HG03558 (cell line): ENCODE data around the gene FILIP1L.

Experiments
- ATAC-seq: cut with Tn5 transposase; IDR thresholded peaks from one replicate; pipeline ENCODE4 v1.9.1; 2021; ENCODE audit warnings: moderate number of reproducible peaks; ENCODE audit not compliant: unreplicated experiment; ENCODE audit errors: extremely low read depth

Gene FILIP1L

GRCh38 chr3:100022506-100022905 lies 91.8 kb downstream of the FILIP1L start:
- no peak for ATAC-seq

GRCh38 chr3:100020876-100021644 lies 93.2 kb downstream of the FILIP1L start:
- no peak for ATAC-seq

GRCh38 chr3:100019719-100020118 lies 94.6 kb downstream of the FILIP1L start:
- no peak for ATAC-seq

DNA sequence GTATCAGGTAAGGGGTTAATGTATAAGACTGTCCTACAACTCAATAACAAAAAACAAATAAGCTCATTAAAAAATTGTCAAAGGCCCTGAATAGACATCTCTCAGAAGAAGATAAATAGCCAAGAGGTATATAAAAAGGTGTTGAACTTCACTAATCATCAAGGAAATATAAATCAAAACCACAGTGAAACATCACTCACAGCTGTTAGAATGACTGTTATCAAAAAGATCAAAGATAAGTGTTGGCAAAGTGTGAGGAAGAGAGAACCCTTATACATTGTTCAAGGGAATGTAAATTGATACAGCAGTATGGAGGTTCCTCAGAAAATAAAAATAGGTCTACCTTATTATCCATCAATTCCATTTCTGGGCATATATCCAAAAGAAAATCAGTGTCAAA lies 95.5 kb downstream of the FILIP1L start:
- ATAC-seq: no peak

- no peak for ATAC-seq
Measured at GRCh38 chr3:100010087-100010417, 104.2 kb downstream of the FILIP1L start.

DNA sequence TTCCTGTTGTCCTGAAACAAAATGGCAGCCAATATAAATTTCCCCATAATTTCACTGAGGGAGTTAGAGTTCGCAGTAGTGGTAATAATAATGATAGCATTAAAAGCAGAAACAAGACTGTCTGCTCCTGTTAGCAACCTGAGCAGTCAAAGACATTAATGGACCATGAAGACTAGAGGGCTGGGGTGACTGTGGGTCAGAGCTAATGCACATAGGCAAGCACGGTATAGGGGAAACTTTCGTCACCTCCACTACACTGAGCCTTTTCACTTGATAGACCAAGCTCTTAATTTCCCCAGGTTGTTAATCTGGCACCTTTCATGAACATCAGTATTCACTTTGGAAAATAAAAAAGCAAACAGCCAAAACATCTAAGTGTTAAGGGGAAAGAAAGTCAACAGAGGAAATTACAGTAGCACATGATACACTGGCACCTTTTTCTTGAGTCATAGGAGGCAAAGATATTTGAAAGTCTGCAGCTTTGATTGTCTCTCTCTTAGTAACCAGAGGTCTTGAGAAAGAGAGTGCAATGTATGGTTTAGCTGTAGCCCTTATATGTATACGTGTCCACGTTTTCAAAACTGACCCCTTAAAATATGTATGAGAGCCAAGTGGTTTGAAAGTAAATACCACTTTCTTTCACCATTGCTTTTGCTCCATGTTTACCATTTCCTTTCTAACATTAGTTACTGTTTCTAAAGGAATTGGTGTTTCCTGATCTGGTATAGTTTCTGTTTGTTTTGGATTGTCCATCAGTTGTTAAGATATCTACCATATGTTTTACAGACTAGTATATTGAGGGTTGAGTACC lies 104.8 kb downstream of the FILIP1L start:
- ATAC-seq: no peak

GRCh38 chr3:100008081-100008698 lies 106.1 kb downstream of the FILIP1L start:
- ATAC-seq: no peak

DNA sequence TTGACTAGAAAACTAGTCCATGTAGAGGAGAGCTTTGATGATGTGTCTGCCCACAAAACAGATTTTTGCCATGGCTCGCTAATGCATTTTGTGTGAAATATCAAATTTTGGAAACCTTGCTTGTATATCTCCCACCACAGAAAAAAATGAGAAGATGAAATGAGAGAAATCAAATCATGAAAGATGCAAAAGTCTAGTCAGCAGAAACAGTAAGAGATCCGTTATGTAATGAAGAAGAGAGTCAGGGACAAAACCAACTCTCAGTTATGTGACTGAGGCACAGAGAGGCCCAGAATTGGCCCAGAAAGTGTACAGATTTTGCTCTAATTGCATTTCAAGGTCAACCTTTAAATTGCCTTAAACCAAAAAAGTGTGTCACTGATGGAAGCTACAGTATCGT lies 107.0 kb downstream of the FILIP1L start:
- no peak for ATAC-seq

- ATAC-seq: no peak
Measured at GRCh38 chr3:100006570-100007271, 107.6 kb downstream of the FILIP1L start.

DNA sequence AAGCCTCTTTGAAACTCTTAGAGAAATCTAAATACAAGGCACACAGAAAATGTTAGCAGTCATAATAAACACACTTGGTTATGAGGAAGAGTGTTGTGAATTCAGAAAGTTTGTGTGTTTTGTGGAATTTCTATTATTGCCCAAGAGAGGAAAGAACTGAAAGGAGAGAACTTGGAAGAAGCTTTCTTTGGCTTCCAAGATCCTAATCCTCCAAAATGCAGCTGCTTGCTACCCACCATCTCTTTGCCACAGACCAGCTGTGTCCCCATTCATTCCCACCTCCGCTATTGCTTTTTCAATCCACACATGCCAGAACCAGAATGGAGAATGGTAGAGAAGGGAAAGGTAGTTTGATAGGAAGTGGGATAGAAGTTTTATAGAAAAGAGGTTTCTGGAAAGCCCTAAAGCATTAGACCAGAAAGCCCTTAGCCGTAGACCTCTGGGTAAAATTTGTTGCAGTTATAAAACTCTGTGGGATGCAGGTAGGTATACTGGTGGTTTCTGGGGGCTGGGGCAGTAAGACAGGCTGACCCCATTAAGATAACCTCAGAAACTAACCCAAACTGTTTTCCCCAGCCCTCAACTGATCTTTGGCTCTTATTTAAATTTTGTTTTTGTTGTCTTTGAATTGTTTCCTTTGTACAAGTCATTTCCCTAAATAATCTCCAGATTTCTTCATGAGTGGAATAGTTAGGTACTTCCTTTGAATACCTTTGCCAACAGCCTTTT lies 108.5 kb downstream of the FILIP1L start:
- no peak for ATAC-seq

GRCh38 chr3:100004931-100005330 lies 109.4 kb downstream of the FILIP1L start:
- no peak for ATAC-seq

GRCh38 chr3:100003609-100004503 lies 110.4 kb downstream of the FILIP1L start:
- ATAC-seq: no peak

DNA sequence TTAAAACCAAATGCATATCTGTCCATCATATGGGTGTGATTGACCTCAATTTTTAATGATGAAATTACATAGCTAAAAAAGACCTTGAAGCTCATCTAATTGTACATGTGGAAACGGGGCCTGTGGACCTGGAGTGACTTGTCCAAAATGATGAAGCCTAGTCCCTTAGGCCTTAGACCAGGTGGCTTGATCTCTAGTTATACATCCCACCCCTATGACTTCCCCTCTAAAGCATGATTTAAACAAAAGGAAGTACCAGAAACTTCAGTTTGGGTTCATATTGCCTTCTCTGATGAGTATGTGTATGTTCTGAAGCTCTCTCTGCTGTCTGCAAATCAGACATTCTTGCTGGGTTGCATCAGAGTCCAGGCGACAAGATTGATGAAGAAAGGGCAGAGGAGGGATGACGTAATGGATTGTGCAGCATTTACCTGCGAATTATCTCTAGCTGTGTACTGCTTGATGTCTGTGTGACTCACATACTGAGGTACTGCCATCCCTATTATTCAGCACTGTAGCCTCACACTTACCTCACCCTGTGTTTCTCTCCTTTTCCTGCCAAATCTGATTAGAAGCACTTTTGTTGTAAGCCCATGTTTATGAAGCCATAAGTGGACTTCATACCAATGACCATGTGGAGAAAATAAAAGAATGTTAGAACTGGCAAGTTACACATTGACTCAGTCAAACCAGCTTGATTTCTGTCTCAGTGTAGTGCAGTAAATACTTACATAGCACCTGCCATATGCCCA lies 111.5 kb downstream of the FILIP1L start:
- no peak for ATAC-seq

DNA sequence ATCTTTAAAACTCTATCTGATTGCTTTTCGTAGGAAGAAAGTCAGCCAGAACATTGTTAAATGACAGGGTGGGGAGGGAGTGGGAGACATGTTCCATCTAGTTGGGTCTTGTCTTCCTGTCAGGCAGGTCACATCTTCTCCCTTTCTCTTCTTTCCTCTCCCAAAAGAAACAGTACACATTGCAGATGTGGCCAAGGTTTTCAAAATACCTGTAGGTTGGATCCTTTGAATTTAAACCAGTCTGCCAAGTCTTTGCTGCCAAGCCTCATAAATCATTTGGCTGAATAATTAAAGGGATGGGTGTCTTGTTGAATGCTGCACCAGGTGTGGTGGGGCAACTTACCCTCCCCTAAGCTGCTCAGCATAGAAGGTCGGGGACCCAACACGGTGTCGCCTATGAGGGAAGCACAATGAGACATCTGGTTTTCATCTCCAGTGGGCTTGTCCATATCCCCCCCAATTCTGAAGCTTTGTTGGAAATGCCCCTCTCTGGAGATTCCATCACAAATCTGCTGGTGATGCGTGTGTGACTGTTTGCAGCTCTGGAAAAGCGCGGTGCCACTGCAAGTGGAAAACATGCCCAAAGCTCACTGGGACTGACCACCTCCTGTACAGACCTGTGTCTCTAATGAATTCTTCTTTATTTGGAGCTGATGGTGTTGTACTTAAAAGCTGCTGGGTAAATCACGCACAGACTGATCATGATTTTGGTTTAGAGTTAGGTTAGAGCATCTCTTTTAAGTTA lies 112.6 kb downstream of the FILIP1L start:
- ATAC-seq: no peak

GRCh38 chr3:100001083-100001482 lies 113.2 kb downstream of the FILIP1L start:
- ATAC-seq: no peak

DNA sequence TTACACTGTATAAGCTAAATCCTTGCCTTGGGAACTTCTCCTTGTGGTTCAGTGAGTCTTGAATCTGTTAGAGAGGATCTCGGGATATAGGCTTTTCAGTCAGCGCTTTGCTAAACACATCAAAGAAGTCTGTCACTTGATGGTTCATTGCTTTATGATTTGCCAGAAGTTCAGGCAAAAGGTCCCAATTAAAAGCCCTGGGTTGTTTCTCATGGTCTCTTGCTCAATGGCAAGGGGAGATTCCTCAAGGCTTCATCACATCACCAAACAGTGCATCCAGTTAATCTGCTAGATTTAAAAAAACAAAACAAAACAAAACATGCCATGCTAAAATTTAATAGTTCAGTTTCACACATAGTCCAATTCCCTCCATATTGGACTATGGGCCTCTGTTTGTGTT lies 114.8 kb downstream of the FILIP1L start:
- ATAC-seq: no peak

- no peak for ATAC-seq
Measured at GRCh38 chr3:99997293-99997692, 117.0 kb downstream of the FILIP1L start.

GRCh38 chr3:99990179-99990578 lies 124.1 kb downstream of the FILIP1L start:
- ATAC-seq: no peak
